ENCODE measurements around the gene KCNIP4.

The KCNIP4 gene

DNA sequence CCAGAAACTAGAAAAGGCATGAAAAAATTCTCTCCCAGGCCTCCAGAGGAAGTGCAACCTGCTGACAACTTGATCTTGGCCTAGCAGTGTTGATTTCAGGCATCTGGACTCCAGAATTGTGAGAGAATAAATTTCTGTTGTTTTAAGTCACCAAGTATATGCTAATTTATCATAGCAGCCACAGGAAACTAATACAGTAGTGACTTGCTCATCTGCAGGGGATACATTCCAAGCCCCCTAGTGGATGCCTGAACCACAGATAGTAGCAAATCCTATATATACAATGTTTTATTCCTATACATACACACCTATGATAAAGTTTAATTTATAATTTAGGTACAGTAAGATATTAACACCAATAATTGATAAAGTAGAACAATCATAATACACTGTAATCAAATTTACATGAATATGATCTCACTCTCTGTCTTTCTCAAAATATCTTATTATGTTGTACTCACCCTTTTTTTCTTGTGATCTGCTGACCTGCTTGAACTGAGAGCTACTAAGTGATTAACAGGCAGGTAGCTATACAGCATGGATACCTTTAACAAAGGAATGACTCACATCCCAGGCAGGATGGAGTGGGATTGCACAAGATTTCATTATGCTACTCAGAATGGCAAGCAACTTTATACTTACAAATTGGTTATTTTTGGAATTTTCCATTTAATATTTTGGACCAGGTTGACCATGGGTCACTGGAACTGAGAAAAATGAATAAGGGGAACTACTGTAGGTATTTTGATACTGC, 501.1 kb downstream of the KCNIP4 start:
- no peak overlapping the region for H3K4me3 ChIP-seq (ENCODE audit: low read depth, low read length)
- DNase-seq (ENCODE audit: low read depth), result no peak
- TF ChIP-seq, protein P1, sequence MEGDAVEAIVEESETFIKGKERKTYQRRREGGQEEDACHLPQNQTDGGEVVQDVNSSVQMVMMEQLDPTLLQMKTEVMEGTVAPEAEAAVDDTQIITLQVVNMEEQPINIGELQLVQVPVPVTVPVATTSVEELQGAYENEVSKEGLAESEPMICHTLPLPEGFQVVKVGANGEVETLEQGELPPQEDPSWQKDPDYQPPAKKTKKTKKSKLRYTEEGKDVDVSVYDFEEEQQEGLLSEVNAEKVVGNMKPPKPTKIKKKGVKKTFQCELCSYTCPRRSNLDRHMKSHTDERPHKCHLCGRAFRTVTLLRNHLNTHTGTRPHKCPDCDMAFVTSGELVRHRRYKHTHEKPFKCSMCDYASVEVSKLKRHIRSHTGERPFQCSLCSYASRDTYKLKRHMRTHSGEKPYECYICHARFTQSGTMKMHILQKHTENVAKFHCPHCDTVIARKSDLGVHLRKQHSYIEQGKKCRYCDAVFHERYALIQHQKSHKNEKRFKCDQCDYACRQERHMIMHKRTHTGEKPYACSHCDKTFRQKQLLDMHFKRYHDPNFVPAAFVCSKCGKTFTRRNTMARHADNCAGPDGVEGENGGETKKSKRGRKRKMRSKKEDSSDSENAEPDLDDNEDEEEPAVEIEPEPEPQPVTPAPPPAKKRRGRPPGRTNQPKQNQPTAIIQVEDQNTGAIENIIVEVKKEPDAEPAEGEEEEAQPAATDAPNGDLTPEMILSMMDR (IDR thresholded peaks at IDR 0.05; ENCODE audit: low read depth, low read length, missing control alignments), result no peak

DNA sequence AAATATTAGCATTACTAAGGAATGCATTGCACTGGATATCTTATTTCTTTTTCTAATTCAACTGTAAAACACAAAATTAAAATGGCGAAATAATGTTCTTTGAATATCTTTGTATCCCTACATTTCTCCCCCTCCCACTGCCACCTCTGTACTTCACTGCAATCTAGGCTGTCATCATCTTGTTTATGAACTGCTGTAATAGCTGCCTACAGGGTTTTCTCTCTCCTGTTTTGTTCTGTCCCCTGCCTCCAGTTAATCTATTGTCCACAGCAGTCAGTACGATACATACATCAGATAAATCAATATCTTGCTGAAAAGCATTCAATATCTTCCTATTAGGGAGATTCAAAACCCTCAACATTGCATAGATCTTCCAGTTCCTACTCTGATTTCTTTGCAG, 528.4 kb downstream of the KCNIP4 start:
- TF ChIP-seq, protein P1 (IDR thresholded peaks at IDR 0.05; ENCODE audit: low read depth, low read length, missing control alignments), result no peak
- no peak for DNase-seq (ENCODE audit: low read depth)
- no peak overlapping the region for H3K4me3 ChIP-seq (ENCODE audit: low read depth, low read length)

DNA sequence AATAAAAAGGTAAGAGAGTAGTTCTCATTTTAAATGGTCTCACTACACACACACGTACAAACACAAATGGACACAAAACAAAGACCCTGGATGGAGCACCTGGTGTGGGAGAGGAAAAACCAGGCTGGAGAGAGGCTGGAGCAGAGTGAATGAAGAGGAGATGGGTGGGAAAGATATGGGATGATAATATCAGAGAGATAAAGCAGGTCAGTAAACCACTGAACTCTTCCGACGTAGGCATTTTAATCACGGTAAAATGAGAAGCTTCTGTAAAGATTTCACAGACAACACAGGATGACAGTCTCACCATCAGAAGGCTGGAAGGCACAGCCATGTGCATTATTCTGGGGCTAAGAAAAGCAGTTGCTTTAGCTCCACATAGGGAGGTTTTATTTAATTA, 532.8 kb downstream of the KCNIP4 start:
- DNase-seq (ENCODE audit: low read depth), result no peak
- TF ChIP-seq, protein P1 (IDR thresholded peaks at IDR 0.05; ENCODE audit: low read depth, low read length, missing control alignments), result no peak

DNA sequence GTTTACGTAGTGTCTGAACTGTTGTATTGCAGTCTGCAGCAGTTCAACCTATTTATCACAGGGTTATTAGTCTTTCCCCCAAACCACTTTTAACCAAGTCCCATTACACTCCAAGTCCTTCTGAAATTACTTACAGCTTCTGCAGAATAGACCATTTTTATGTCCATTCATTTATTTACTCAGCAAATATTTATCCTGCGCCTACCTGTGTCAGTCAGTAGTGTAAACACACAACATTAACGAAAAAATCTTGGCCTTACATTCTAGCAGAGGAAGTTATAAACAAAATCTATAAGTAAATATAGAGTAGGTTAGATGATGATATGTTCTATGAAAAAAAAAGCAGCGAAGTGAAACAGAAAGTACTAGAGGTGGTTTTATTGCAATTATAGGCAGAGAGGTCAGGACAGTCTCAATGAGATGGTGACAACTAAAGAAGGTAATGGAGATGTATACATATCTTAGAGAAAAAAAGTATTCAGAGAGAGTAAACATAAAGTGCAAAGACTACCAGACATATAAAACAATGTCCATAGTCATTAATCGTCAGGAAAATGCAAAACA, 534.7 kb downstream of the KCNIP4 start:
- no peak for DNase-seq (ENCODE audit: low read depth)
- no peak overlapping the region for H3K4me3 ChIP-seq (ENCODE audit: low read depth, low read length)
- TF ChIP-seq, protein P1 (IDR thresholded peaks at IDR 0.05; ENCODE audit: low read depth, low read length, missing control alignments), result no peak

More for the DNA sequence above, 532.8 kb downstream of the KCNIP4 start:
- H3K4me3 ChIP-seq (ENCODE audit: low read depth, low read length), result no peak overlapping the region

DNA sequence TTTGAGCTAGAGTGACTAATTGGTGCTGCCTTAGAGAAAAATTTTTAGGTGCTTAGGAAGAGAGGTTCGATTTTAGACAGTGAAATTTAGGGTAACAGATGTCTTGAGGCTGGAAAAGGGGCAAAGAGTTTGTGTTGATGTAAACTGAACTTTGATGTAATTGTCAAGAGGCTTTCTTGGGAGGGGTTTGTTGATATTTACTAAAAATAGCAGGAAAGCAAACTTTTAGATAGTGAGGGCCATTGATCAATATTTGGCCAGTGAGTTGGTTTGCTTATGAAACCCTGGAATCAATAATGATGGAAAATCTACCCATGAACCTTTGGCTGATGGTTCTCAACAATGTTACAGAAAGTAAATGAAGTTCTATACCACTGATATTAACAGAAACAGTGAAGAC, 537.5 kb downstream of the KCNIP4 start:
- H3K4me3 ChIP-seq (ENCODE audit: low read depth, low read length), result no peak overlapping the region
- DNase-seq (ENCODE audit: low read depth), result no peak
- TF ChIP-seq, protein P1 (IDR thresholded peaks at IDR 0.05; ENCODE audit: low read depth, low read length, missing control alignments), result no peak

DNA sequence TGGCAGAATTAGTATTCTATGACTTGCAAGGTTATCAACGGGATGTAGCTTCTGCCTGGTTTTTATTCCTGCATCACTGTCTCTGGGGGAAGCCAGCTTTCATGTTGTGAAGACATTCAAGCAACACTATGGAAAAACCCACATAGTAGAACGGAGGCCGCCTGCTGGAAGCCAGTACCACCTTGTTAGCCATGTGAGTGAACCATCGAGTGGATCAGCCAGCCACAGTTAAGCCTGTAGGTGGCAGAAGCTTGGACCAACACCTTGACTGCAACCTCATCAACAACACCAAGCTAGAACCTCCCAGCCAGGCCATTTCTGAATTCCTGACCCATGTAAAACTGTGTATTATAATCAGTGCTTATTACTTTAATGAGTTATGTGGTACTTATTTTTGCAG, 538.2 kb downstream of the KCNIP4 start:
- TF ChIP-seq, protein P1 (IDR thresholded peaks at IDR 0.05; ENCODE audit: low read depth, low read length, missing control alignments), result no peak
- H3K4me3 ChIP-seq (ENCODE audit: low read depth, low read length), result no peak overlapping the region
- no peak for DNase-seq (ENCODE audit: low read depth)

DNA sequence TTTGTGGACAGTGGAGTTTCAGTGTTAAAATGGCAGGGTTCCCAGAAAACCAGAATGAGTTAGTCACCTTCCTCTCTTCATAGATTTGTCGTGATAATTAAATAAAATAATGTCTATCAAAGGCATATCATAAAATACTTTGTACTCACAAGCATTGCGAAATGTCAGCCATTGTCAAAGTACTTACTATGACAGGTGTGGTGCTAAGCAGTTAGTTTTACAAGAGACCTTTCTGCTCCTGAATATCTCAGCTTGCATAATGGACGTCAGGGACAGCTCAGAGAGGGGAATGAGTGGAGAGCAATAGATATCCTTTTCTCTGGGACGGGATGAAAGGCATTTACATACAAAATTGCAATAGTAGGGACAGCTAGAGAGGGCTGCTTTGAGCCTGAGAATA, 560.9 kb downstream of the KCNIP4 start:
- TF ChIP-seq, protein P1 (IDR thresholded peaks at IDR 0.05; ENCODE audit: low read depth, low read length, missing control alignments), result no peak
- DNase-seq (ENCODE audit: low read depth), result no peak
- H3K4me3 ChIP-seq (ENCODE audit: low read depth, low read length), result no peak overlapping the region
